Hypothalamus (tissue), 51 donors: Measurements from ENCODE around the gene KLHL2.
"Not testable (repeated sequence)": the region's sequence is repeated elsewhere in the genome, so short reads cannot be mapped to it uniquely, and the experiment has no call there.

Experiments used
- DNase-seq, 51 donors: peaks; one replicate each; lab custom pipeline; 2025; lab: John Stamatoyannopoulos, UW

The KLHL2 gene

DNA sequence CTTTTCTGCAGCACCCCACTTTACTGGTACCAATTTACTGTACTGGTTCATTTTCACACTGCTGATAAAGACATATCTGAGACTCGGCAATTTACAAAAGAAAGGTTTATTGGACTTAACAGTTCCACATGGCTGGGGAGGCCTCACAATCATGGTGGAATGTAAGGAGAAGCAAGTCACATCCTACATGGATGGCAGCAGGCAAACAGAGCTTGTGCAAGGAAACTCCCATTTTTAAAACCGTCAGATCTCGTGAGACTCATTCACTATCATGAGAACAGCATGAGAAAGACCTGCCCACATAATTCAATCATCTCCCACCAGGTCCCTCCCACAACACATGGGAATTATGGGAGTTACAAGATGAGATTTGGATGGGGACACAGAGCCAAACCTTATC is 77.3 kb downstream of the KLHL2 start:
- DNase-seq = not testable (repeated sequence)

DNA sequence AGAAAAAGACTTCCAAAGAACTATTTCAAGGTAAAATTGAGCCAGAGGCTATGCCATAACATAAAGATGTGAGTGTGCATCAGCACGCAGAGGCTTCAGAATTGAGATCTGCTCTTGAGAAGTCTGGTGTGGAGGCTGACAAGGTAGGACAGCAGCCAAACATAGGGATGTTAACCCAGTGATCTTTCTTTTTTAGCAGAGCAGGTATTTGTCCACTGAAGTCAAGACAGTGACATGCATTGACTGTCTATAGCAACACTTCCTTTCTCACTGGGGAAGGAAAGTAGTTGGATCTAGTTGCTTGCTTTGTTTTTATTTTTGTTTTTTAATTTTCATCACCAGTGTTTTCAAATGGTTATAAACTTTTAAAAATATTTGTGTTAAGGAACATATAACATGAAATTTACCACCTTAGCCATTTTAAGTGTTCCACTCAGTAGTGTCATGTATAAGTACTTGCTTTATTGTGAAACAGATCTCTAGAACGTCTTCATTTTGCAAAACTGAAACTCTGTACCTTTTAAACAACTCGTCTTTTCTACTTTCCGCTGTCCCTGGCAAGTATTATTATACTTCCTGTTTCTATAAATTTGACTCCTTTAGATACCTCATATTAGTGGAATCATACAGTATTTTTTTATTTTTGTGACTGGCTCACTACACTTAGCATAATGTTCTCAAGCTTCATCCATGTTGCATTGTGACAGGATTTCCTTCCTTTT is 79.4 kb downstream of the KLHL2 start:
- DNase-seq = not testable (repeated sequence)

DNA sequence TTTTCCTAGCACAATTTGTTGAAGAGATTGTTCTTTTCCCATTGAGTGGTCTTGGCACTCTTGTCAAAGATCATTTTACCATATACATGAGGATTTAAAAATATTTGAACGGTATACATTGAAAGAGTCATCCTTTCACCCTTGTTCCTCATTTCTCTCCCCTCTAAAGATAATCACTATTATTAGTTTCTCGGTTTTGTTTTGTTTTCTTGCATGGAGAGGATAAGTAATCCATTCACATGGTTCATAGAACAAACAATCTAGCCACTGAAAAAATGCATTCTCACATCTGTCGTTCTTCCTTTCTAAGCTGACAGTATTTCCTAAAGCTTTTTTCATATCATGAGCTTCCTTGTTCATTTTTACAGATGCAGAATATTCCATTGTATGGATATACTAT is 80.9 kb downstream of the KLHL2 start:
- no peak for DNase-seq

DNA sequence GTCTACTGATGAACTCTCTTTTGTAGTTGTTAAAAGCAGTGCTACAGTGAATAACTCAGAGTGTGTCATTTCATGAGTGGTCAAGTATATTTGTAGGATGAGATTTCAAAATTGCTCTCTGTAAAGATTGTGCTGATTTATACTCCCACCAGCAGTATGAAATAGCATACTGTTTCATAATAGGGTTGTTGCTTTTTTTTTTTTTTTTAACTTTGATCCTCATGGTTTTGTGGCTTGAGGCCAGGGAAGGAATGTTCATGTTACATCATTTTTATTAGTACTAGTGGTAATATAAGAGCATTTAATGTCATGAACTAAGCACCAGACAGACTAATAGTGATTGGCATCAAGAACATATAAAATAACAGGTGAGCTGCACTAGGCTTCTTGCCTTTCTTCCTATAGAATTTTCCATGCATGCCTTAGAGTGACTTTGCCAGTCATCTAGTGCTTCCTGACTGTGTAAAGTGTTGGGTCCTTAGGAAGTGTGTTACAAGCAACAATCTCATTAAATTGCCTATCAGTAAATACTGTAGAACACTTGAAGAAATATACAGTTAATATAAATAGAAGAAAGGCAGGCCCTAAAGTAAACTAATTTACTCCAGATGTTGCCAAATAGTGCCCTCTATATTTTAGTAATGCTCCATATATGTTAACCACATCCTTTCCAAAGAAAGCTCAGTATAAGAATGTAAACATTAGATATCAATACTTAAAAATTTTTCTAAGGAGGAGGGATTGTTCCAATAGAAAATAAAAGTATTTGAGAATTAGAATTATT is 81.5 kb downstream of the KLHL2 start:
- DNase-seq = no peak

DNA sequence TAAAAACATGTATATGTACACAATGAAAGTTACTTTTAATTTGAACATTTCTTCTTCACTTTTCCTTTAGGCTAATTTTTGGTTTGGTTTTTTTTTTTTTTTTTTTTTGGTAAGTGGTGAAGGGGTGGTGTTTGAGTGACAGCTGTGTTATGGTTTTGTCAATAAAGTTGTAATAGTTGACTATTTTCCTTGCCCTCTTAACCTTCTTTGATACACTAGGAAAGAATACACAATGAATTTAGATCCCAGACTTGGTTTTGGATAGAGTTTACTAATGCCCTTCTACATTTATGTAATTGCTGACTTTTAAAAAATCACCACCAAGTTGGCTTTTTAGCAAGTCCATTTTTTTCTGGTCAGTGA is 82.0 kb downstream of the KLHL2 start:
- DNase-seq = no peak

DNA sequence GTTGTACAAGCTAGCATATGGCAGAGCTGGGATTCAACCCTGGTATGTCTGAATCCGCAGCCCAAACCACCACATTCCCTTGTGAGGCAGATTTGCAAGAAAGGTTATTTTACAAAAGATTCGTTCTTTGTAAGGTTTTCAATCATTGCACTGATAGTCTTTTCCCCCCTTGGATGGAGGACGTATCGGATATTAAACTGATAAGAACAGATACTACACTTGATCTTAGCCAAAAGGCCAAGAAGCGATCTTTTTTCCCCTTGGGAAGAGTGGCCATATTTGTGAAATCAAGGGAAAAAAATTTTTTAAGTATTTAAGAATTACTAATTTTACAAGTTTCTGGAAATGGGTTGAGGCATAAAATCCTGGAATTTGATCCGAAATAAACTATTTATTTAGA is 85.7 kb downstream of the KLHL2 start:
- no peak for DNase-seq

DNA sequence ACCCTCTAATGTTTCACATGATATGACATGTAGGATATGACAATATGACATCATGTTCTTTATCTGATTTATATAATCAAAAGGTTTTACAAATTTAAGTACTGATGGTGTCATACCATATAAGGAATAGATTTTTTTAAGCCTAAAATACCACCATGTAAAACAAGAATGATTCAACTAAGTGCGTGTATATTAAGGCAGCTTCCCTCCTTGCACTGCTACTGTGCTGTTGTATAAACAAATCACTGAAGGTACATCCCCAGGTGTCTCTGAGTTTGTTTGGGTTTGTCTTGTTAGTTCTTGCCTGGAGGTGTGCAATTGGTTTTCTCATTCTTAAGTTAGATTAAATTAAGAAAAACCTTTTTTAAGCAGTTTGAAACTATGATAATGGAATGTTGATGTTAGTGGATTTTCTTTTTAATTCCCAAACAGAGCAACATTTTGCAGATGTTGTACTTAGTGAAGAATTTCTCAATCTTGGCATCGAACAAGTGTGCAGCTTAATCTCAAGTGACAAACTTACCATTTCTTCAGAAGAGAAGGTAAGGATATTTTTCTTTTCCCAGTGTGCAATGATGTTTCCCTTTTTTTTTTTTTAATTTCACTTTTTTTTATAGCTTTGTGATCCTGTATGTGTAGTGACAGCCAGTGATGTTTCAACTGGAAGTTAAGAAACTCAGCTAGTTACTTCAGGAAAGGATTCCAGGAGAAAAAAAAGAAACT is 86.7 kb downstream of the KLHL2 start:
- no peak for DNase-seq

DNA sequence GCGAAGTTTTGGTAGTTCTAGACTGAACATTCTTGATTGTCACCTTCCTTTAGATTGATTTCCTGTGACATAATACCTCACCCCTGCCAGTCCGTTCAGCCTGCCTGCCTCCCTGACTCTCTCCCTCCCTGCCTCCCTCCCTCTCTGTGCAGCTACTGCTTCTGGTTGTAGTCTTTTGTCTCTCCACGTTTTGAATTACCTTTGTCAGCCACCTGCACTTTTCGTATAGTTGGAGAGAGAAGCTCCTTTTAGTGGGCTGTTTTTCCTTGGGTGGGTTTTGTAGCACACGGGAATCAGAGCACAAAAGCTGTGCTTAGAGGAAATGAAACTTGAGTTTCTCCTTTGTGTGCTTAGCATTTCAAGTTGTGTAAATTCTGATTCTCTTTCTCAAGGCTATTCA is 87.5 kb downstream of the KLHL2 start:
- DNase-seq = no peak

DNA sequence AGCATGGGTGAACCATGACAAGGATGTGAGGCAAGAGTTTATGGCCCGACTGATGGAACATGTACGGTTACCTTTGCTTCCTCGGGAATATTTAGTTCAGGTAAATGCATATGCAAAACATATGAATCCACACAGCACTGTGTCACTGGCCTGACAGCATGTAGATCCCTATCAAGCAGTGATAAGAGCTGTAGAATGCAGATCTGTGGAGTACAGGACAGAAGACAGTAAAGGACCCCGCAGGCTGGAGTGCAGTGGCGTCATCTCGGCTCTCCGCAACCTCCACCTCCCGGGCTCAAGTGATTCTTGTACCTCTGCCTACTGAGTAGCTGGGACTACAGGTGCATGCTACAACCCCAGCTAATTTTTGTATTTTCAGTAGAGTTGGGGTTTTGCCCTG is 90.3 kb downstream of the KLHL2 start:
- DNase-seq = no peak

DNA sequence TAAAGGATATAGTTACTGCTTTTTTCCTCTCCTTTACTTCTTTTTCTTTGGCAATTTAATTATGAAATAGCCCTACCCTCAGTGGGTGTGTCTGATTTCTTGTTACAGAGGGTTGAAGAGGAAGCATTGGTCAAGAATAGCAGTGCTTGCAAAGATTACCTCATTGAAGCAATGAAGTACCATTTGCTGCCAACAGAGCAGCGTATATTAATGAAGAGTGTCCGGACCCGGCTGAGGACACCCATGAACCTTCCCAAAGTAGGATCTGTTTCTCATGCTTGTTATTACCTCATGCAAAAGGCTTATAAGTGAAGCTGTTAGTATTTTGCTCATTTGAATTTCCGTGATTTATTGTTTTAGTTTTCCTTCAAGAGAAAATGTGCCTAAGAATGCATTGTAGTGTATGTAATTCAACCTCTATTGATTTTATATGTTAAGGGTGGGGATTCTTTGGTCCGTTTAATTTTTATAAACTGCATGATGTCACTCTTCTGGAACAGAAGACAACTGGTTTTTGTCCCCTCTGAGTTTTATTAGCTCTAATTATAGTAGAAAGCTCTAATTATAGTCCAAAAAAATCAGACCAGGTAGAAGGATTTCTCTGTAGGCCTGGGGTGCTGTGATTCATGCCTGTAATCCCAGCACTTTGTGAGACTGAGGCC is 92.2 kb downstream of the KLHL2 start:
- DNase-seq = no peak

DNA sequence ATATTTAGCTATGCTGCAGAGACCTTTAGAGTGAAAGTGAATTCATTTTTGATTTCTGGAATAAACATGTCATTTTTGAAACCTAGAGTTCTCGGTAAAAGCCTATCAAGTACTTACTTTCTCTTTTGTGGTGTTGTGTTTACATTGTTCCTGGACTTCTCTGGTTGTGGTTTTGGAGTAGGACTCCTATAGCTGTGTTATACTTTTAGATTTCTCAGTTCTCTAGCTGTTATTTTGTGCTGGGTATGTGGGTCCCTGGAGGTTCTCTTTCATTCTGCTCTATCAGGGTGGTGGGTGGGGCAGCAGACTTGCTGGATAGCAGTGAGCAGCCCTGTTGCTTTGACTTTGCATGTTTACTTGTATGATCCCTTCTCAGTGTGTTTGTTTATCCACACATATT is 94.5 kb downstream of the KLHL2 start:
- peak in 3 of 51 donors; percentile 6 to 32 (median 7) for DNase-seq

DNA sequence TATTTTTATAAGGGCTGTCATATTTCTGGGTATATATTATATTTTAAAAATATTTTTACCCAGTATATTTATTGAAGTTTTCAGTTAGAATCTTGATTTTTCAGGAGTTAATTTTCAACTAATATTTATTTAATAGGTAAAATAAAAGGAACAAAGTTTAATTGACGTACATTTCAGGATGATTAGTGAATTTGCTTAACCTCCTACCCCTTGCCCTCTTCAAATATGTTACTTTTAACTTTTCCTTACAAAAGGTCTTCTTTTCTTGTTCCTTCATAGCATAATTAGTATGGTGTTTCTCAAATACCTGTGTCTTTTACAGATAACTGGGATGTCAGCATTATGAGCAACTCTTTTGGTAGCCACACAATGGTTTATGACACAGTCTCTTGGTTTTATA is 95.3 kb downstream of the KLHL2 start:
- DNase-seq = no peak

DNA sequence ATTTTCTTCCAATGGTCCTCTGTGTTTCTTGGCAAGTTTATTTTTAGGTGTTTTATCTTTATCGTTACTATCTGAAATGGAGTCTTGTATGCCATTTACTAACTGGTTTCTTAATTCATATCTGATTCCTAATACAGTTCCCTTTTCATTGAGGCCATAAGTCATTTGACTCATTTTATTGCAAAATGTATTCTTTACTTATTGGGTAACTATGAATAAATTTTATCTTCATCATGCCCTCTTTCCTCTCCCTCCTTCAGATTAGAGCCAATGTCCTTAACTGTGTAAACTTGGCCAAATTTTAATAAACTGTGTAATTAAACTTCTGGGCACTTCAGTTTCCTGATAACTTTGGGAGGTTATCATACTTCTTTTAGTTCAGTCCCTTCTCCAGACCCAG is 100.8 kb downstream of the KLHL2 start:
- no peak for DNase-seq

DNA sequence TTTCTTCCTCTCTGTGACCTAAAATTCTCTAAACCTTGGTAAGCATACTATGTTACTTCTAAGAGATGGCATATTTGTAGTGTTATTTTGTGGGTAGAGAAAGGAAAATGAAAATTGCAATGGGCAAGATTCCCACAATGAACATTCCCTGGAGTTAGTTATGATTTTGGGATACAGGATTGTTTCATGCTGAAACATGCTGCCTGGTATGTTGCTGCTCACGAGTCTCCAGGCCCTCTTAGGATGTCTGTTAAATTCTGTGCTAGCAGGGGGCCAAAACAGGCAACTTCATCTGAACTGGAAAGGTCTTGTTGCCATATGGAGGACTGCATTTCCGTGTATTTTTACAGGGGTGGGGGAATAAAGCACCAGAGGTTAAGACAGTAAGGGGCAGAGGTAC is 101.2 kb downstream of the KLHL2 start:
- DNase-seq = no peak

DNA sequence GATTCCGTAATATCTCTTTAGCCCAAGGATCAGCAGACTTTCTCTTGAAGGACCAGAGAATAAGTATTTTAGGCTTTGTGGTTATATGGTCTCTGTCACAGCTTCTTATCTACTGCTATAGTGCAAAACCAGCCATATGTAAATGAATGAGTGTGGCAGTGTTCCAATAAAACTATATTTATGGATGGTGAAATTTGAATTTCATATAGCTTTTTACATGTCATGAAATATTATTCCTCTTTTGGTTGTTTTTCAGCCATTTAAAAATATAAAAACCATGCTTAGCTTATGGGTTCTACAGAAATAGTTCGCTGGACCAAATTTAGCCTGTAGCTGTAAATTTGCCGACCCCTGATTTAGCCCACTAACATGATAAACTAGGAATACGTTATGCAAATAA is 102.1 kb downstream of the KLHL2 start:
- no peak for DNase-seq

DNA sequence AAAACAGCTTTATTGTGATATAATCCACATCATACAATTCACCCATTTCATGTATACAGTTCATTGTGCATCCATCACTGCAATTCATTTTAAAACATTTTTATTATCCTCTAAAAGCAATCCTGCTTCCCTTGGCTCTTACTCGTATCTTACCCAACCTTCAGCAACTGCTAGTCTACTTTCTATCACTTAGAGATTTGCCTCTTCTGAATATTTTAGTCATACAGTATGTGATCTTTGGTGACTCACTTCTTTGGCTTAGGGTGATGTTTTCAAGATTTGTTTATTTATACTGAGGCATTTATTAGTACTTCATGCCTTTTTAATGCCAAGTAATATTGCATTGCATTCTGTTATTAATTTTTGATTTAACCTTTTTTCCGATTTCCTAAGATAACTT is 105.1 kb downstream of the KLHL2 start:
- DNase-seq = no peak

DNA sequence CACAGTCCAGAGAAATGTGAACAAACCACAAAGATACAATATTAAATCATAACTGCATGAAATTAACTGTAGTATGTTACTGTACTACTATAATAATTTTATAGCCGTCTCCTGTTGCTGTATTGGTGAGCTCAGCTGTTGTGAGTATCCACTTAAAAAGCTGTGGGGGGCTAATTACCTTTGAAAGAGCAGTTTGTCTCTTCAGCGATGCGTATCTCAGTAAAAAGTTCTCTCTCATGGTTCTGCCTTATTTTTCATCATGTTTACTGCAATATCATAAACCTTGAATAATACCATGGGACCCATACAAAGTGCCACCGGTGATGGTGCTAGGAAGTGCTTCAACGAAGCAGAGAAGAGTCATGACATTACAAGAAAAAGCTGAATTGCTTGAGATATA is 111.7 kb downstream of the KLHL2 start:
- no peak for DNase-seq

DNA sequence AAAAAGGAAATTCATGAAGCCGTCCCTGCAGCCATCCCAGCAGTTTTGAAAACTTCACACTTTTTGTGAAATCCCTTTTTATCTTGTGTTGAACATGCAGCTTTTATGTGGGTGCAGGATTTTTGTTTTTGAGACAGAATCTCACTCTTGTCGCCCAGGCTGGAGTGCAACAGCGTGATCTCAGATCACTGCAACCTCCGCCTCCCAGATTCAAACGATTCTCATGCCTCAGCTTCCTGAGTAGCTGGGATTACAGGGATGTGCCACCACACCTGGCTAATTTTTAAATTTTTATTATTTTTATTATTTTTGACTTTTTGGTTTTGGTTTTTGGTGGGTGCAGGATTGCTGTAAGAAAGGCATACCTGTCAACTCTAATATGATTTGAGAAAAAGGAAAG is 112.1 kb downstream of the KLHL2 start:
- no peak for DNase-seq

DNA sequence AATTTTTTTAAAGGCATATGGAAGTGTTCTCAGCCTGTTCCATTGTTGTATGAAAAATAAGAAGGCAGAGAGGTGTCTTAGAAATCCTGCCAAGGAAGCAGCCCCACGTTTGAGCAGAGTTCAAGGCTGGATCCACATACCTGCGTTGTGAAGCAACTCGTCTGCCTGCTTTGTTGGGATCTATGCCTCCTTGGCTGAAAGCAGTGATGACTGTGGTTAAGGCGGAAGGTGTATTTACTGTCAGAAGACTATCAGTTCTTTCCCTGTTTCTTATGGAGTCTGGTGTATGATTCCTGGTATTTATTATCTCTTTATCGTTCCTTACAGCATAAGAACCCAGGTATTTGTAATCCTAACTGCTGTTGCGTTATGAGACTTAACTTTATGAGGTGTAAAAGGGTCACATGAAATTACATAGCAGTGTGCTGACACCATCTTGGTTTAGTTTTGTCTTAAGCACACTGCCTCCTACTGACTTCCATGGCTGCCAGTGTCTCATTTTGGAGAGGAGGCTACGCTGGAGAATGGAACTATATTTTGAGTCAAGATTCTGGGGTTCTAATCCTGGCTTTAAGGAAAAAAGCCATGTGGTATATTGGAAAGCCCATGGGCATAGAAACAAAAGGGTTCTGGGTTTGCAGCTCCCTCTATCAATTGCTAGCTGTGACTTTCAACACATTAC is 117.0 kb downstream of the KLHL2 start:
- no peak for DNase-seq

DNA sequence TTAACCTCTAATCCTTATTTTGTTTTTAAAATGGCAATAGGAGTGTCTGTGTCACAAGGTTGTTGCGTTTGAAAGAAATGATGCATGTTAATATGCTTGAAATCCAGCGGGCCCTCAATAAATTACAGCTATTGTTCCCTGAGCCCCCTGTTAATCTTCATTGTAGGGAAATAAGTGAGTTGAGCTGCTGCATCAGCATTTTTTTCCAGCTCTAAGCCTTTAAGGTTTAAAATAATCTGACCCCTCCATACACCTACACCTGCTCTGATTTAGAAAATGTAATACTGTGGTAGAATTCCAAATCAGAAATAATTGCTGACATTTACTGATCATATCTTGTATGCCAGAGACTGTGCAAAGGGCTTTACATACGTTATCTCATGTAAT is 117.5 kb downstream of the KLHL2 start:
- no peak for DNase-seq
